ENCODE data around the gene NUDT3. TPM values are rescaled to one million over a fixed set of nuclear protein-coding genes. Genes with fewer than 3 reads are reported as not detected.
"Not testable (repeated sequence)": the region's sequence is repeated elsewhere in the genome, so short reads cannot be mapped to it uniquely, and the experiment has no call there.

Gene NUDT3
- total and polyA plus RNA-seq, 8 donors = 8.7 to 34.0 (median 13.1) TPM

GRCh38 chr6:34383161-34383631, 9.3 kb downstream of the NUDT3 start:
- Histone ChIP-seq H3K27ac (peak overlapping the region in 3 of 5 donors; percentile 19 to 65 (median 57)), H3K27me3 (no peaks in the 10 kb centered on the region), H3K9me3 (no peaks in the 10 kb centered on the region), H3K4me3 (no peak overlapping the region), H3K36me3 (peaks cover 0 to 6% (median 0%) of the 10 kb centered on the region in 4 donors), H3K4me1 (peaks cover 15 to 42% (median 27%) of the 10 kb centered on the region in 4 donors)
- WGBS, 5 donors = 63 to 78% (median 74%) methylated on average over 3 of the region's 3 CpGs
- DNase-seq = peak in 1 of 2 donors; percentile 38
- no peak for TF ChIP-seq EP300 (IDR thresholded peaks at IDR 0.05)
- no peak for TF ChIP-seq POLR2AphosphoS5 (IDR thresholded peaks at IDR 0.05)
- TF ChIP-seq POLR2A (IDR thresholded peaks at IDR 0.05) = no peak
- TF ChIP-seq, protein P1, sequence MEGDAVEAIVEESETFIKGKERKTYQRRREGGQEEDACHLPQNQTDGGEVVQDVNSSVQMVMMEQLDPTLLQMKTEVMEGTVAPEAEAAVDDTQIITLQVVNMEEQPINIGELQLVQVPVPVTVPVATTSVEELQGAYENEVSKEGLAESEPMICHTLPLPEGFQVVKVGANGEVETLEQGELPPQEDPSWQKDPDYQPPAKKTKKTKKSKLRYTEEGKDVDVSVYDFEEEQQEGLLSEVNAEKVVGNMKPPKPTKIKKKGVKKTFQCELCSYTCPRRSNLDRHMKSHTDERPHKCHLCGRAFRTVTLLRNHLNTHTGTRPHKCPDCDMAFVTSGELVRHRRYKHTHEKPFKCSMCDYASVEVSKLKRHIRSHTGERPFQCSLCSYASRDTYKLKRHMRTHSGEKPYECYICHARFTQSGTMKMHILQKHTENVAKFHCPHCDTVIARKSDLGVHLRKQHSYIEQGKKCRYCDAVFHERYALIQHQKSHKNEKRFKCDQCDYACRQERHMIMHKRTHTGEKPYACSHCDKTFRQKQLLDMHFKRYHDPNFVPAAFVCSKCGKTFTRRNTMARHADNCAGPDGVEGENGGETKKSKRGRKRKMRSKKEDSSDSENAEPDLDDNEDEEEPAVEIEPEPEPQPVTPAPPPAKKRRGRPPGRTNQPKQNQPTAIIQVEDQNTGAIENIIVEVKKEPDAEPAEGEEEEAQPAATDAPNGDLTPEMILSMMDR (IDR thresholded peaks at IDR 0.05) = no peak
- intact Hi-C loops (cut with DNase I; ENCODE audit: low total_unique reads) = no loop called here

GRCh38 chr6:34381081-34381480, 11.4 kb downstream of the NUDT3 start:
- TF ChIP-seq, protein P1 (IDR thresholded peaks at IDR 0.05) = no peak
- TF ChIP-seq POLR2AphosphoS5 (IDR thresholded peaks at IDR 0.05) (no peak), EP300 (IDR thresholded peaks at IDR 0.05) (no peak), POLR2A (IDR thresholded peaks at IDR 0.05) (no peak)
- 92 to 96% (median 94%) methylated on average over 5 of the region's 5 CpGs for WGBS, 5 donors
- no peak for DNase-seq
- H3K36me3 ChIP-seq = peaks cover 0 to 6% (median 0%) of the 10 kb centered on the region in 4 donors
- peaks cover 9 to 32% (median 18%) of the 10 kb centered on the region in 4 donors for H3K4me1 ChIP-seq
- H3K4me3 ChIP-seq = no peak overlapping the region
- H3K27ac ChIP-seq = no peak overlapping the region
- intact Hi-C loops (cut with DNase I; ENCODE audit: low total_unique reads) = no loop called here
- H3K27me3 ChIP-seq = no peaks in the 10 kb centered on the region
- no peaks in the 10 kb centered on the region for H3K9me3 ChIP-seq

DNA sequence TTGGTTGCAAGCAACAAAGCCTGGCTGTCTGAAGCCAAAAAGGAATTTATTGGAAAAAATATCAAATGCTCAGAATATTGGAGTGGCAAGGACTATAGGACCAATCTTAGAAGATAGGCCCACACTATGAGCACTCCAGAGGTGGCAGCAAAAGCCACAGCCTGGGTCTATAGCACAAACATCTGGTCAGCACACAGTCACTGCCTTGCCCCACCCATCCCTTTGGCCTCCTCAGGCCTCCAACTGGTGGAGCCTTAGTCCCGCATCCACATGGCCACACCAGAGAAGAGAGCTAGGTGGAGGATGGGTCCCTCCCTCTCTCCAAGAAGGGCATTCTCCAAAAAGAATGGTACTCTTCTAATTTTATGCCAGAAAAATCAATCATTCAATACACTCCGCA, 14.0 kb downstream of the NUDT3 start:
- TF ChIP-seq, protein P1 (IDR thresholded peaks at IDR 0.05) = no peak
- no peak for TF ChIP-seq EP300 (IDR thresholded peaks at IDR 0.05)
- TF ChIP-seq POLR2AphosphoS5 (IDR thresholded peaks at IDR 0.05) = no peak
- no peak for TF ChIP-seq POLR2A (IDR thresholded peaks at IDR 0.05)
- Histone ChIP-seq H3K4me1 (peaks cover 0 to 28% (median 11%) of the 10 kb centered on the region in 4 donors), H3K27me3 (no peaks in the 10 kb centered on the region), H3K36me3 (peaks cover 0 to 6% (median 0%) of the 10 kb centered on the region in 4 donors), H3K9me3 (no peaks in the 10 kb centered on the region), H3K4me3 (no peak overlapping the region), H3K27ac (no peak overlapping the region)
- DNase-seq = no peak
- WGBS, 5 donors = 94 to 100% (median 100%) methylated on average over 2 of the region's 2 CpGs
- intact Hi-C loops (cut with DNase I; ENCODE audit: low total_unique reads) = no loop called here

DNA sequence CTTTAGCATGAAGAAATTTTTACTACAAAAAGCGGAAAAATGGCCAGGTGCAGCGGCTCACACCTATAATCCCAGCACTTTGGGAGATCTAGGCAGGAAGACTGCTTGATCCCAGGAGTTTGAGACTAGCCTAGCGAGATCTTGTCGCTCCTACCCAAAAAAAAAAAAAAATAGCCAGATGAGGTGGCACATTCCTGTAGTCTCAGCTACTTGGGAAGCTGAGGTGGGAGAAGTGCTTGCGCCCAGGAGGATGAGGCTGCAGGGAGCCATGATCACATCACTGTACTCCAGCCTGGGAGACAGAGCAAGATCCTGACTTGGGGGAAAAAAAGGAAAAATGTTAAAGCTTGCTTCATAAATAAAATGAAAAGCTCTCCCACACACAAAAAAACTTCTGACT, 14.5 kb downstream of the NUDT3 start:
- Histone ChIP-seq H3K27me3 (no peaks in the 10 kb centered on the region), H3K4me3 (no peak overlapping the region), H3K4me1 (peaks cover 0 to 23% (median 10%) of the 10 kb centered on the region in 4 donors), H3K27ac (no peak overlapping the region), H3K36me3 (peaks cover 0 to 6% (median 0%) of the 10 kb centered on the region in 4 donors), H3K9me3 (no peaks in the 10 kb centered on the region)
- TF ChIP-seq, protein P1 (IDR thresholded peaks at IDR 0.05) = no peak
- TF ChIP-seq EP300 (IDR thresholded peaks at IDR 0.05) (no peak), POLR2A (IDR thresholded peaks at IDR 0.05) (no peak), POLR2AphosphoS5 (IDR thresholded peaks at IDR 0.05) (no peak)
- DNase-seq = no peak
- 96 to 98% (median 97%) methylated on average over 5 of the region's 5 CpGs for WGBS, 5 donors
- intact Hi-C loops (cut with DNase I; ENCODE audit: low total_unique reads) = no loop called here

GRCh38 chr6:34377571-34377970, 14.9 kb downstream of the NUDT3 start:
- H3K4me3 ChIP-seq; DNase-seq; H3K27me3 ChIP-seq; H3K9me3 ChIP-seq; H3K36me3 ChIP-seq; H3K27ac ChIP-seq; intact Hi-C loops (cut with DNase I; ENCODE audit: low total_unique reads): not testable (repeated sequence)
- 86 to 92% (median 88%) methylated on average over 5 of the region's 5 CpGs for WGBS, 5 donors
- H3K4me1 ChIP-seq = peaks cover 0 to 21% (median 10%) of the 10 kb centered on the region in 4 donors
